Vagina (tissue), 2 donors: ENCODE data around the gene GM2A.

Source experiments
- POLR2A ChIP-seq, 2 donors: fragments of 450-650 bp; IDR thresholded peaks; one replicate each; pipeline ENCODE4 v1.6.1; 2017; ENCODE audit warnings: antibody characterized with exemption in 2 of 2, mild to moderate bottlenecking in 2 of 2, moderate library complexity in 2 of 2
- POLR2AphosphoS5 ChIP-seq, 2 donors: sonication (generic); formaldehyde crosslinking; IDR thresholded peaks; one replicate each; pipeline ENCODE4 v1.9.0; 2017; ENCODE audit warnings: antibody characterized with exemption in 2 of 2, mild to moderate bottlenecking in 2 of 2, low read depth in 1 of 2; ENCODE audit not compliant: insufficient read depth in 1 of 2
- TF ChIP-seq, protein P1 (sequence below), 3 experiments: fragments of 450-650 bp in 2 of 3; fragments of 200-600 bp in 1 of 3; sonication (generic) in 1 of 3; IDR thresholded peaks; one replicate each; pipeline ENCODE4 v1.5.1; 2017 to 2019; ENCODE audit warnings: antibody characterized with exemption in 3 of 3, mild to moderate bottlenecking in 2 of 3, moderate library complexity in 2 of 3

DNA sequence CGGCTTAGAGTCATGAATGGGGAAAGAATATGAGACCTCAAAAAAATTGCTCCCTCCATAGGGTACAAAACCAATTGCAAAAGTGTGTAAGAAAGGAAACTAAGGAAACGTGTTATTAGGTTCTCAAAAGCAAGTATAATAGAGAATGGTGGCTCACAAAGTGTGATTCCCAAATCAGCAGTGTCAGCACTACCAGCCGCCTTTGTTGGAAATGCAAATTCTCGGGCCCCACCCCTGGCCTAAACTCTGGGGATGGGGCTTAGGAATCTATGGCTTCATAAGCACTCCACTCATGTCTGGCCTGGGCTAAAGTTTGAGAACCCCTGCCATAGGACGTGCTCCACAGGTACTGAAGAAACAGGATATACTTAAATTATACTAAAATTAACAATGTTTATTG lies 27.5 kb upstream of the GM2A start:
- TF ChIP-seq, protein P1, sequence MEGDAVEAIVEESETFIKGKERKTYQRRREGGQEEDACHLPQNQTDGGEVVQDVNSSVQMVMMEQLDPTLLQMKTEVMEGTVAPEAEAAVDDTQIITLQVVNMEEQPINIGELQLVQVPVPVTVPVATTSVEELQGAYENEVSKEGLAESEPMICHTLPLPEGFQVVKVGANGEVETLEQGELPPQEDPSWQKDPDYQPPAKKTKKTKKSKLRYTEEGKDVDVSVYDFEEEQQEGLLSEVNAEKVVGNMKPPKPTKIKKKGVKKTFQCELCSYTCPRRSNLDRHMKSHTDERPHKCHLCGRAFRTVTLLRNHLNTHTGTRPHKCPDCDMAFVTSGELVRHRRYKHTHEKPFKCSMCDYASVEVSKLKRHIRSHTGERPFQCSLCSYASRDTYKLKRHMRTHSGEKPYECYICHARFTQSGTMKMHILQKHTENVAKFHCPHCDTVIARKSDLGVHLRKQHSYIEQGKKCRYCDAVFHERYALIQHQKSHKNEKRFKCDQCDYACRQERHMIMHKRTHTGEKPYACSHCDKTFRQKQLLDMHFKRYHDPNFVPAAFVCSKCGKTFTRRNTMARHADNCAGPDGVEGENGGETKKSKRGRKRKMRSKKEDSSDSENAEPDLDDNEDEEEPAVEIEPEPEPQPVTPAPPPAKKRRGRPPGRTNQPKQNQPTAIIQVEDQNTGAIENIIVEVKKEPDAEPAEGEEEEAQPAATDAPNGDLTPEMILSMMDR (IDR thresholded peaks at IDR 0.05), result no peak
- no peak for TF ChIP-seq POLR2A (IDR thresholded peaks at IDR 0.05)
- TF ChIP-seq POLR2AphosphoS5 (IDR thresholded peaks at IDR 0.05; ENCODE audit: insufficient read depth in 1 of 2, low read depth in 1 of 2), result no peak
